HG03066 (cell line): Measurements from ENCODE around the gene B3GNT9.

Experiments used
- ATAC-seq: cut with Tn5 transposase; IDR thresholded peaks from one replicate; pipeline ENCODE4 v1.9.1; 2021; ENCODE audit warnings: low read depth; ENCODE audit not compliant: unreplicated experiment

B3GNT9 gene

GRCh38 chr16:67150833-67151396 lies at the start of gene B3GNT9:
Gene B3GNT9 (minus strand): TSS chr16:67150998. CDS start chr16:67150485, 513 bp downstream.
- peak; percentile 60 for ATAC-seq

GRCh38 chr16:67200491-67200890 lies 49.7 kb upstream of the B3GNT9 start:
- no peak for ATAC-seq

GRCh38 chr16:67199808-67200198 lies 49.0 kb upstream of the B3GNT9 start:
- no peak for ATAC-seq

- ATAC-seq: no peak
Observed at GRCh38 chr16:67199011-67199807, 48.4 kb upstream of the B3GNT9 start, which contains the start of gene ELMO3. Gene ELMO3 (plus strand): TSS chr16:67199131. CDS start chr16:67199327, 196 bp downstream.

GRCh38 chr16:67198238-67198734 lies 47.5 kb upstream of the B3GNT9 start:
- ATAC-seq: no peak

GRCh38 chr16:67197704-67198103 lies 46.9 kb upstream of the B3GNT9 start:
- ATAC-seq: no peak

- no peak for ATAC-seq
Observed at GRCh38 chr16:67196881-67197280, 46.1 kb upstream of the B3GNT9 start.

- no peak for ATAC-seq
Observed at GRCh38 chr16:67195676-67196075, 44.9 kb upstream of the B3GNT9 start.

- no peak for ATAC-seq
Observed at GRCh38 chr16:67194260-67194659, 43.5 kb upstream of the B3GNT9 start.

GRCh38 chr16:67193536-67193935 lies 42.7 kb upstream of the B3GNT9 start:
- no peak for ATAC-seq

- ATAC-seq: no peak
Observed at GRCh38 chr16:67192781-67193361, 42.1 kb upstream of the B3GNT9 start.

GRCh38 chr16:67191995-67192681 lies 41.3 kb upstream of the B3GNT9 start, which contains the start of gene E2F4:
Gene E2F4 (plus strand): TSS chr16:67192155. CDS start chr16:67192228, 73 bp downstream.
- peak; percentile 89 for ATAC-seq

GRCh38 chr16:67191411-67191994 lies 40.7 kb upstream of the B3GNT9 start:
- ATAC-seq: no peak

GRCh38 chr16:67190448-67191399 lies 39.9 kb upstream of the B3GNT9 start:
- no peak for ATAC-seq

- no peak for ATAC-seq
Observed at GRCh38 chr16:67190041-67190440, 39.2 kb upstream of the B3GNT9 start, which contains the start of gene EXOC3L1. Gene EXOC3L1 (minus strand): TSS chr16:67190136. CDS start chr16:67189676, 460 bp downstream.

- no peak for ATAC-seq
Observed at GRCh38 chr16:67188798-67189197, 38.0 kb upstream of the B3GNT9 start.

- no peak for ATAC-seq
Observed at GRCh38 chr16:67188323-67188722, 37.5 kb upstream of the B3GNT9 start.

GRCh38 chr16:67187175-67187890 lies 36.5 kb upstream of the B3GNT9 start:
- ATAC-seq: no peak

- ATAC-seq: no peak
Observed at GRCh38 chr16:67186550-67186950, 35.8 kb upstream of the B3GNT9 start.
